K562 (cell line): ENCODE data around the gene SLC25A2. TPM values are rescaled to one million over a fixed set of nuclear protein-coding genes. Genes with fewer than 3 reads are reported as not detected.

Experiments
- BMI1 ChIP-seq: fragments of 150-350 bp; IDR thresholded peaks from 2 replicates; pipeline ENCODE4 v1.6.1; 2014; ENCODE audit warnings: low read length
- CBFB ChIP-seq: sonication (generic); formaldehyde crosslinking; IDR thresholded peaks from 2 replicates; pipeline ENCODE4 v1.4.0; 2020; ENCODE audit warnings: mild to moderate bottlenecking, missing genetic modification reagents
- EGR1 ChIP-seq: fragments of 450-650 bp; conservative IDR thresholded peaks from 2 replicates; pipeline ENCODE4 v1.6.1; 2017; ENCODE audit warnings: mild to moderate bottlenecking
- FOXJ2 ChIP-seq: fragments of 200-800 bp; sonication (Bioruptor generic); IDR thresholded peaks from 2 replicates; pipeline ENCODE4 v1.6.1; 2016; ENCODE audit warnings: missing genetic modification characterization, missing compliant biosample characterization
- KDM1A ChIP-seq, 2 experiments: fragments of 450-650 bp; IDR thresholded peaks; 2 replicates each; pipeline ENCODE4 v1.6.1; 2016; ENCODE audit warnings: mild to moderate bottlenecking in 2 of 2
- KLF16 ChIP-seq: IDR thresholded peaks from 2 replicates; pipeline ENCODE4 v1.6.1; 2016; ENCODE audit warnings: antibody characterized with exemption
- MAFK ChIP-seq: IDR thresholded peaks from 2 replicates; pipeline ENCODE4 v1.6.1; 2011; ENCODE audit warnings: low read length, improper control_type of control experiment
- NEUROD1 ChIP-seq: fragments of 150-350 bp; IDR thresholded peaks from 2 replicates; pipeline ENCODE4 v1.6.1; 2014; ENCODE audit warnings: borderline replicate concordance, low read length, low read depth; ENCODE audit not compliant: partially characterized antibody
- PCBP2 ChIP-seq: fragments of 200-400 bp; formaldehyde crosslinking; IDR thresholded peaks from 2 replicates; pipeline ENCODE4 v1.6.1; 2018; ENCODE audit warnings: low read length, low read depth, mild to moderate bottlenecking, moderate library complexity; ENCODE audit not compliant: poor library complexity, severe bottlenecking
- RAD51 ChIP-seq: fragments of 450-650 bp; IDR thresholded peaks from 2 replicates; pipeline ENCODE4 v1.7.1; 2016; ENCODE audit warnings: low read depth, mild to moderate bottlenecking, borderline replicate concordance
- SAP30 ChIP-seq: fragments of 200-600 bp; sonication (generic); IDR thresholded peaks from 2 replicates; pipeline ENCODE4 v1.6.1; 2012; ENCODE audit warnings: borderline replicate concordance, low read depth, mild to moderate bottlenecking, moderate library complexity, low read length, control low read depth, inconsistent platforms; ENCODE audit not compliant: insufficient read depth, poor library complexity, severe bottlenecking
- SUPT5H ChIP-seq: fragments of 450-650 bp; IDR thresholded peaks from 2 replicates; pipeline ENCODE4 v1.6.1; 2016
- ZBTB1 ChIP-seq: sonication (generic); formaldehyde crosslinking; IDR thresholded peaks from 2 replicates; pipeline ENCODE4 v1.8.1; 2023; ENCODE audit warnings: missing genetic modification reagents, low read depth, mild to moderate bottlenecking, borderline replicate concordance
- ZNF140 ChIP-seq: fragments of 250-450 bp; sonication (Bioruptor Pico); IDR thresholded peaks from 2 replicates; pipeline ENCODE4 v1.8.0; 2021; ENCODE audit warnings: moderate library complexity, mild to moderate bottlenecking, inconsistent platforms
- ZNF217 ChIP-seq: sonication (generic); formaldehyde crosslinking; IDR thresholded peaks from 2 replicates; pipeline ENCODE4 v1.8.0; 2022; ENCODE audit warnings: mild to moderate bottlenecking, missing genetic modification reagents
- ZNF232 ChIP-seq: sonication (generic); formaldehyde crosslinking; IDR thresholded peaks from 2 replicates; pipeline ENCODE4 v1.8.0; 2022; ENCODE audit warnings: mild to moderate bottlenecking, missing genetic modification reagents
- ZNF239 ChIP-seq: fragments of 250-450 bp; sonication (Bioruptor Pico); IDR thresholded peaks from 2 replicates; pipeline ENCODE4 v1.4.0; 2020; ENCODE audit warnings: mild to moderate bottlenecking
- ZNF408 ChIP-seq: fragments of 250-450 bp; sonication (Bioruptor Pico); IDR thresholded peaks from 2 replicates; pipeline ENCODE4 v1.4.0; 2020; ENCODE audit warnings: low read depth, mild to moderate bottlenecking, moderate library complexity
- ZNF778 ChIP-seq: fragments of 450-650 bp; formaldehyde crosslinking; IDR thresholded peaks from 2 replicates; pipeline ENCODE4 v1.4.0; 2020; ENCODE audit warnings: mild to moderate bottlenecking, moderate library complexity
- polyA plus RNA-seq, 8 experiments: library from polyadenylated mRNA; depleted of rRNA in 4 of 8; stranded (reverse) in 5 of 8; unstranded in 3 of 8; fragments of >200 nt; fragmentation: Nextera tagmentation in 2 of 8; fragmentation: Illumina TruSeq in 1 of 8; extraction: Ambion mirVana in 2 of 8; extraction: Trizol in 1 of 8; gene quantifications; 2 replicates each; pipeline versions ENCODE4 v1.2.1 to v1.2.3, GENCODE V29; 2011 to 2014; ENCODE audit warnings: inconsistent platforms in 1 of 8, missing spikeins in 1 of 8
- total RNA-seq, 7 experiments: library from RNA; depleted of rRNA in 6 of 7; stranded (reverse); fragments of >200 nt in 6 of 7; fragmentation: Illumina TruSeq in 2 of 7; extraction: Trizol in 2 of 7; gene quantifications; 2 replicates each; pipeline versions ENCODE4 v1.2.1 to v1.2.3, GENCODE V29; 2011 to 2021; ENCODE audit warnings: low replicate concordance in 1 of 7
- TF ChIP-seq, protein P1 (sequence below): fragments of 450-650 bp; IDR thresholded peaks from one replicate; pipeline ENCODE4 v1.6.1; 2018; ENCODE audit warnings: mild to moderate bottlenecking, moderate library complexity; ENCODE audit not compliant: partially characterized antibody
- TF ChIP-seq, protein P2 (sequence below), 3 experiments: fragments of 200-800 bp in 1 of 3; sonication (Bioruptor generic) in 1 of 3; sonication (generic) in 1 of 3; formaldehyde crosslinking in 1 of 3; IDR thresholded peaks; 2 replicates each; pipeline versions ENCODE4 v1.6.1 to v1.8.0; 2016 to 2022; ENCODE audit warnings: mild to moderate bottlenecking in 2 of 3, missing compliant biosample characterization in 2 of 3, missing genetic modification characterization in 2 of 3, missing genetic modification reagents in 1 of 3
- TF ChIP-seq, protein P3 (sequence below): fragments of 250-450 bp; sonication (Bioruptor Pico); IDR thresholded peaks from 2 replicates; pipeline ENCODE4 v1.8.0; 2022; ENCODE audit warnings: inconsistent platforms
- TF ChIP-seq, protein P4 (sequence below): fragments of 450-650 bp; conservative IDR thresholded peaks from 2 replicates; pipeline ENCODE4 v1.6.1; 2016; ENCODE audit warnings: missing genetic modification characterization, low read depth, mild to moderate bottlenecking, control low read depth, missing compliant biosample characterization

The SLC25A2 gene
- total and polyA plus RNA-seq, 9 of the 15 experiments (the other 6 are each of a cell fraction or from before 2014, with no cell fraction given), result 0.09 to 0.11 (median 0.11) TPM; not detected in 6

DNA sequence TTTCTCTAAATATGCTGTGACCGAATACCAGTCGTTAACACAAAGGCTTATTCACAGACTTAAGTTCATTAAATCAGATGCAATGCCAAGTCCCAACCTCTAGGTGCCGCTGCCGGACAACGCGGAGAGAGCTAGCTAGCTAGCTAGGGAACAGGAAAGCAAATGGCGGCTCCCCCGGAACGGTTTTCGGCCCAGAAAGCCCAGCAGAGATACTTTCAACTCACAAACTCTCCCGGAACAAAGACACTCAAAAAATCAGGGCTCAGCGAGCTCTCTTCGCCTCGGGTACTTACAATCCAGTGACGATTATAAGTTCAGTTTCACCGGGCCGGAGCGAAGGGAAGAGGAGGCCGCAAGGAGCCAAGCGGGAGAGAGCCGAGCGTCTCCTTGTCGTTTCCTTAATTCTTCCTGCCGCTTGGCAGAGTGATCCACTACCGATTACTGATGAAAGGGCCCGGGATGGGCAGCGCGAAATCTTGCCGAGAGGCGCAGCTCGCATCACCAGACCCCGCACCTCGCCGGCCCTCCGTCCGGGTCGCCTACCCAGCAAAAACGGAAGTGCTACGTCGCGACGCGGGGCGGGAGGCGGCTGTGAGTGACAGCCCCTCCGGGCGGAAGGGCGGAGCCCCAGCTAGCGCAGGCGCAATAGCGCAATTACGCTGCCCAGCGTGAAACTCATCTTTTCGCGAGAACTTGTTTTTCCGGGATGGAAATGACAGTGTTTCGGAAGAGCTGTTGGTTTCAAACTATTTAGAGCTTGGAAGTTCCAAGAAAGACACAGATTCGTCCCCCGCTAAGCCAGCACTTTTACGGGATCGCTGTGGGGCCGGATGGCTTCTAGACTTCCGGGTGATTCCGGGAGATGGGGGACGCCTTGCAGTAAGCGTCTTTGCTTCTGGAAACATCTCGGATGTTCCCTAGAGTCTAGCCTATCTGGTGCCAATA, 16.6 kb upstream of the SLC25A2 start, which contains the start of gene TAF7 (continued):
- no peak for TF ChIP-seq ZNF232 (CRISPR knock-in tag)
- TF ChIP-seq CBFB (CRISPR knock-in tag), result no peak
- TF ChIP-seq BMI1, result no peak
- TF ChIP-seq, protein P1, sequence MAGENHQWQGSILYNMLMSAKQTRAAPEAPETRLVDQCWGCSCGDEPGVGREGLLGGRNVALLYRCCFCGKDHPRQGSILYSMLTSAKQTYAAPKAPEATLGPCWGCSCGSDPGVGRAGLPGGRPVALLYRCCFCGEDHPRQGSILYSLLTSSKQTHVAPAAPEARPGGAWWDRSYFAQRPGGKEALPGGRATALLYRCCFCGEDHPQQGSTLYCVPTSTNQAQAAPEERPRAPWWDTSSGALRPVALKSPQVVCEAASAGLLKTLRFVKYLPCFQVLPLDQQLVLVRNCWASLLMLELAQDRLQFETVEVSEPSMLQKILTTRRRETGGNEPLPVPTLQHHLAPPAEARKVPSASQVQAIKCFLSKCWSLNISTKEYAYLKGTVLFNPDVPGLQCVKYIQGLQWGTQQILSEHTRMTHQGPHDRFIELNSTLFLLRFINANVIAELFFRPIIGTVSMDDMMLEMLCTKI, result no peak
- TF ChIP-seq EGR1, result no peak
- TF ChIP-seq SUPT5H, result peak; percentile 98
- no peak for TF ChIP-seq ZNF140
- TF ChIP-seq, protein P2, sequence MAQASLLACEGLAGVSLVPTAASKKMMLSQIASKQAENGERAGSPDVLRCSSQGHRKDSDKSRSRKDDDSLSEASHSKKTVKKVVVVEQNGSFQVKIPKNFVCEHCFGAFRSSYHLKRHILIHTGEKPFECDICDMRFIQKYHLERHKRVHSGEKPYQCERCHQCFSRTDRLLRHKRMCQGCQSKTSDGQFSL (CRISPR knock-in tag; IDR thresholded peaks at IDR 0.05), result no peak
- TF ChIP-seq, protein P2 (tag; IDR thresholded peaks at IDR 0.05), result no peak
- TF ChIP-seq KLF16, result no peak
- no peak for TF ChIP-seq ZNF408 (CRISPR knock-in tag)
- TF ChIP-seq MAFK, result no peak
- TF ChIP-seq ZNF239 (CRISPR knock-in tag), result no peak
- no peak for TF ChIP-seq SAP30
- TF ChIP-seq NEUROD1, result no peak
- no peak for TF ChIP-seq RAD51
- TF ChIP-seq PCBP2, result no peak
- 0 out of 2 replicates have a peak, but pooled peaks have one; percentile 35 for TF ChIP-seq FOXJ2 (tag)
- TF ChIP-seq ZNF778 (CRISPR knock-in tag), result no peak
- no peak for TF ChIP-seq ZNF217
- TF ChIP-seq ZBTB1, result no peak
- TF ChIP-seq, protein P3, sequence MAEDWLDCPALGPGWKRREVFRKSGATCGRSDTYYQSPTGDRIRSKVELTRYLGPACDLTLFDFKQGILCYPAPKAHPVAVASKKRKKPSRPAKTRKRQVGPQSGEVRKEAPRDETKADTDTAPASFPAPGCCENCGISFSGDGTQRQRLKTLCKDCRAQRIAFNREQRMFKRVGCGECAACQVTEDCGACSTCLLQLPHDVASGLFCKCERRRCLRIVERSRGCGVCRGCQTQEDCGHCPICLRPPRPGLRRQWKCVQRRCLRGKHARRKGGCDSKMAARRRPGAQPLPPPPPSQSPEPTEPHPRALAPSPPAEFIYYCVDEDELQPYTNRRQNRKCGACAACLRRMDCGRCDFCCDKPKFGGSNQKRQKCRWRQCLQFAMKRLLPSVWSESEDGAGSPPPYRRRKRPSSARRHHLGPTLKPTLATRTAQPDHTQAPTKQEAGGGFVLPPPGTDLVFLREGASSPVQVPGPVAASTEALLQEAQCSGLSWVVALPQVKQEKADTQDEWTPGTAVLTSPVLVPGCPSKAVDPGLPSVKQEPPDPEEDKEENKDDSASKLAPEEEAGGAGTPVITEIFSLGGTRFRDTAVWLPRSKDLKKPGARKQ (CRISPR knock-in tag), result no peak
- TF ChIP-seq KDM1A (IDR thresholded peaks at IDR 0.05), result no peak
- TF ChIP-seq, protein P4, sequence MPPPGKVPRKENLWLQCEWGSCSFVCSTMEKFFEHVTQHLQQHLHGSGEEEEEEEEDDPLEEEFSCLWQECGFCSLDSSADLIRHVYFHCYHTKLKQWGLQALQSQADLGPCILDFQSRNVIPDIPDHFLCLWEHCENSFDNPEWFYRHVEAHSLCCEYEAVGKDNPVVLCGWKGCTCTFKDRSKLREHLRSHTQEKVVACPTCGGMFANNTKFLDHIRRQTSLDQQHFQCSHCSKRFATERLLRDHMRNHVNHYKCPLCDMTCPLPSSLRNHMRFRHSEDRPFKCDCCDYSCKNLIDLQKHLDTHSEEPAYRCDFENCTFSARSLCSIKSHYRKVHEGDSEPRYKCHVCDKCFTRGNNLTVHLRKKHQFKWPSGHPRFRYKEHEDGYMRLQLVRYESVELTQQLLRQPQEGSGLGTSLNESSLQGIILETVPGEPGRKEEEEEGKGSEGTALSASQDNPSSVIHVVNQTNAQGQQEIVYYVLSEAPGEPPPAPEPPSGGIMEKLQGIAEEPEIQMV, result no peak
